ENCODE data around the gene DYNC2I2. TPM values are rescaled to one million over a fixed set of nuclear protein-coding genes. Genes with fewer than 3 reads are reported as not detected.
A peak's percentile ranks its signal among the peaks of the same experiment; 100 is the strongest.
"Not testable (repeated sequence)": the region's sequence is repeated elsewhere in the genome, so short reads cannot be mapped to it uniquely, and the experiment has no call there.

DYNC2I2 gene
- total RNA-seq, 1 donor from 2014 or later: 56.1 TPM

DNA sequence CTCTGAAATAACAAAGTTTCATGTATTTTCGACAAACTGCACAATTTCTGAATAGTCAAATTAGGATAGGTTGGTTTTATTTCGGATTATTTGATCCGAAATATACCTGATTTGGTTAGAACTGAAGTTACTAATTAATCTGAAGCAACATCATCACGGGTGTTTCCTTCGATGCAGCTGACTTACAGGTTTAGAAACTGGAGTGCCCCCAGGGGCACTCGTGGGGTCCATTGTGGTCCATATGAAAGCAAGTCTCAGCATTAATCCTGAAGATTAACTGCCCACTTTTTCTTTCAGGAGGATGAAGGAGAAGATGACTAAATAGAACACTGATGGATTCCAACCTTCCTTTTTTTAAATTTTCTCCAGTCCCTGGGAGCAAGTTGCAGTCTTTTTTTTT, 37.7 kb upstream of the DYNC2I2 start:
- TF ChIP-seq, protein P1, sequence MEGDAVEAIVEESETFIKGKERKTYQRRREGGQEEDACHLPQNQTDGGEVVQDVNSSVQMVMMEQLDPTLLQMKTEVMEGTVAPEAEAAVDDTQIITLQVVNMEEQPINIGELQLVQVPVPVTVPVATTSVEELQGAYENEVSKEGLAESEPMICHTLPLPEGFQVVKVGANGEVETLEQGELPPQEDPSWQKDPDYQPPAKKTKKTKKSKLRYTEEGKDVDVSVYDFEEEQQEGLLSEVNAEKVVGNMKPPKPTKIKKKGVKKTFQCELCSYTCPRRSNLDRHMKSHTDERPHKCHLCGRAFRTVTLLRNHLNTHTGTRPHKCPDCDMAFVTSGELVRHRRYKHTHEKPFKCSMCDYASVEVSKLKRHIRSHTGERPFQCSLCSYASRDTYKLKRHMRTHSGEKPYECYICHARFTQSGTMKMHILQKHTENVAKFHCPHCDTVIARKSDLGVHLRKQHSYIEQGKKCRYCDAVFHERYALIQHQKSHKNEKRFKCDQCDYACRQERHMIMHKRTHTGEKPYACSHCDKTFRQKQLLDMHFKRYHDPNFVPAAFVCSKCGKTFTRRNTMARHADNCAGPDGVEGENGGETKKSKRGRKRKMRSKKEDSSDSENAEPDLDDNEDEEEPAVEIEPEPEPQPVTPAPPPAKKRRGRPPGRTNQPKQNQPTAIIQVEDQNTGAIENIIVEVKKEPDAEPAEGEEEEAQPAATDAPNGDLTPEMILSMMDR (IDR thresholded peaks at IDR 0.05; ENCODE audit: insufficient read depth, low read length, poor library complexity, severe bottlenecking): no peak
- no peak overlapping the region for H3K4me3 ChIP-seq (ENCODE audit: low read depth, low read length)
- no peak for DNase-seq (ENCODE audit: low read depth)
- peaks cover 1% of the 10 kb centered on the region for H3K36me3 ChIP-seq (ENCODE audit: control insufficient read depth, insufficient read depth, low read length)
- H3K27me3 ChIP-seq (ENCODE audit: control insufficient read depth, insufficient read depth, low read length): no peaks in the 10 kb centered on the region

DNA sequence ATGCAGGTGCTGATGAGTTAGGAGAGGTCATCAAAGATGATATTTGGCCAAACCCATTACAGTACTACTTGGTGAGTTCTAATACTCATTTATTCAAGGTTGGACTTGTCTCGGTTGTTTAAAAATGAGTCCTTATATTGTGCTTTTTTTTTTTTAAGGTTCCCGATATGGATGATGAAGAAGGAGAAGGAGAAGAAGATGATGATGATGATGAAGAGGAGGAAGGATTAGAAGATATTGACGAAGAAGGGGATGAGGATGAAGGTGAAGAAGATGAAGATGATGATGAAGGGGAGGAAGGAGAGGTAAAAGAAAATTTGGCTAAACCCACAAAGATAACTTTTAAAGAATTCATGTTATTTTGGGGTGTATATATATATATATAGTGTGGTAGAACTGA, 37.1 kb upstream of the DYNC2I2 start:
- H3K27me3 ChIP-seq (ENCODE audit: control insufficient read depth, insufficient read depth, low read length); DNase-seq (ENCODE audit: low read depth); H3K4me3 ChIP-seq (ENCODE audit: low read depth, low read length); H3K36me3 ChIP-seq (ENCODE audit: control insufficient read depth, insufficient read depth, low read length): not testable (repeated sequence)

DNA sequence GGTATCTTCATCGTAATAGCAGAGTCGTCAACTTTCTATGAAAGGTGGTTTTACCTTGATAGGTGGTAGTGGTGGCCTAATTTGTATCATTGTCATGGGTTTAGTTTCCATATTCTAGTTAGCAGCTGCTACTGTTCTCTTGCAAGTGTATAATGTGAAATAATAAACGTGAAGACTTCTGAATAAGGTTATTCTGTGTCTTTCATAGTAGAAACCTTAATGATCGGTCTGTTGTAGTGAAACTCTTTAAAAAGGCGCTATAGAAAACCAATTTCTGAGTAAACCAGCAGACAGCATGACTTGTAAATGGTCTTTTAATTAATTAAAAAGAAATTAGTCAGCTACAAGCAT, 34.0 kb upstream of the DYNC2I2 start:
- Histone ChIP-seq H3K27me3 (ENCODE audit: control insufficient read depth, insufficient read depth, low read length) (no peaks in the 10 kb centered on the region), H3K36me3 (ENCODE audit: control insufficient read depth, insufficient read depth, low read length) (peaks cover 1% of the 10 kb centered on the region), H3K4me3 (ENCODE audit: low read depth, low read length) (peak overlapping the region; percentile 95)
- TF ChIP-seq, protein P1 (IDR thresholded peaks at IDR 0.05; ENCODE audit: insufficient read depth, low read length, poor library complexity, severe bottlenecking): no peak
- no peak for DNase-seq (ENCODE audit: low read depth)

DNA sequence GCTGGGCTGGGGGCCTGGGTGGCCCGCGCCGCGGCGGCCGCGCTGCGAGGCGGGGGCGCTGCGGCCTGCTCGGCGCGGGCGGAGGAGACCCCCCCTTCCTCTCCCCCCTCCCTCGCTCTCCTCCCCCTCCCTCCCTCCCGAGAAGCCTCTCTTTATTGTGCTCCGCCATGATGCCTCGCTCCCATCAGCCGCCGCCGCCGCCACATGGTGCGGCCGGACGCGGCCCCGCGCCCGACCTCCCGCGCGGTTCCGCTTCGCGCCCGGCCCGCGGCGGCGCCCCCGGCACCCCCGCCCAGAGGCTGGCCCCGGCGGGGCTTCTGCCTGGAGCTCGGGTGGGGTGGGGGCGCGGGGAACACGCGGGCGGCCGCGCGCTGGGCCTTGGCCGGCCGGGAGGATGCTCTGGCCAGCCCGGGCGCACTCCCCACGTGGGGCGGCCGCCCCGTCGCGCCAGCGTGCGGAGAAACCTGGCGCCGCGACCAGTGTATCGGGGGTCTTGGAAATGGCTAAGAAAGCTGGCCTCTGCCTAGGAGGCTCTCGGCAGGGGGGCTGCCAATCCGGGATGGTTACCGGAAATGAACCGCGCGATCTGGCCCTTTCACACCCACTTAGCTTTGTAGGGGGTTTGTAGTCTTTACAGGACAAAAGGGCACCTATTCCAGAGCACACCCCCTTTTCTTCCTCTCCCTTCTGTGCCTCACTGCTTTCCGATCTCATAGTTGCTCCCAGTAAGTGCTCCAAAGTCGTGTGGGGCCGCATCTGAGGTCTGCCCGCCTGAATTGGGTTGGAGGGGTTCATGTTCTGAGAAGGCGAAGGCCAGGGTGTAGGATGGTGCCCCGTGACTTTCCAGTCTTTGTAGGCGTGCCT, 33.4 kb upstream of the DYNC2I2 start:
- peak overlapping the region; percentile 95 for H3K4me3 ChIP-seq (ENCODE audit: low read depth, low read length)
- no peaks in the 10 kb centered on the region for H3K27me3 ChIP-seq (ENCODE audit: control insufficient read depth, insufficient read depth, low read length)
- H3K36me3 ChIP-seq (ENCODE audit: control insufficient read depth, insufficient read depth, low read length): peaks cover 1% of the 10 kb centered on the region
- TF ChIP-seq, protein P1 (IDR thresholded peaks at IDR 0.05; ENCODE audit: insufficient read depth, low read length, poor library complexity, severe bottlenecking): no peak
- DNase-seq (ENCODE audit: low read depth): no peak

DNA sequence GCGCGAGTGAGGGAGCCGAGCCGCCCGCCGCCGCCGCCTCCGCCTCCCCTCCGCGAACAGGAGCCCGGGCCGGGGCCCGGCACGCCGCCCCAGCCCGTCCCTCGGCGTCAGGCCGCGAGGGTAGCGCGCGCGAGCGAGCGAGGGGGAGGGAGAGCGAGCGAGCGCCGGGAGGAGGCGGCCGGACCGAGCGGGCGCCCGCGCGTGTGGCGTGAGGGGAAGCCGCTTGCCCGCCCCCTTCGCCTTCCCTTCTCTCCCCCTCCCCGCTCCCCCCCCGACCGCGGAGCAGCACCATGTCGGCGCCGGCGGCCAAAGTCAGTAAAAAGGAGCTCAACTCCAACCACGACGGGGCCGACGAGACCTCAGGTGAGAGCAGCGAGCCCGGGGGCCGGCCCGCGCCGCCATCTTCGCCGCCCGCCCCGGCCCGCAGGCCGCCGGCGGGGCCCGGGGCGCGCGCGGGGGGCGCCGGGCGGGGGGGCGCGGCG, 32.7 kb upstream of the DYNC2I2 start:
- Histone ChIP-seq H3K27me3 (ENCODE audit: control insufficient read depth, insufficient read depth, low read length) (no peaks in the 10 kb centered on the region), H3K4me3 (ENCODE audit: low read depth, low read length) (peak overlapping the region; percentile 95), H3K36me3 (ENCODE audit: control insufficient read depth, insufficient read depth, low read length) (peaks cover 1% of the 10 kb centered on the region)
- DNase-seq (ENCODE audit: low read depth): no peak
- TF ChIP-seq, protein P1 (IDR thresholded peaks at IDR 0.05; ENCODE audit: insufficient read depth, low read length, poor library complexity, severe bottlenecking): no peak

DNA sequence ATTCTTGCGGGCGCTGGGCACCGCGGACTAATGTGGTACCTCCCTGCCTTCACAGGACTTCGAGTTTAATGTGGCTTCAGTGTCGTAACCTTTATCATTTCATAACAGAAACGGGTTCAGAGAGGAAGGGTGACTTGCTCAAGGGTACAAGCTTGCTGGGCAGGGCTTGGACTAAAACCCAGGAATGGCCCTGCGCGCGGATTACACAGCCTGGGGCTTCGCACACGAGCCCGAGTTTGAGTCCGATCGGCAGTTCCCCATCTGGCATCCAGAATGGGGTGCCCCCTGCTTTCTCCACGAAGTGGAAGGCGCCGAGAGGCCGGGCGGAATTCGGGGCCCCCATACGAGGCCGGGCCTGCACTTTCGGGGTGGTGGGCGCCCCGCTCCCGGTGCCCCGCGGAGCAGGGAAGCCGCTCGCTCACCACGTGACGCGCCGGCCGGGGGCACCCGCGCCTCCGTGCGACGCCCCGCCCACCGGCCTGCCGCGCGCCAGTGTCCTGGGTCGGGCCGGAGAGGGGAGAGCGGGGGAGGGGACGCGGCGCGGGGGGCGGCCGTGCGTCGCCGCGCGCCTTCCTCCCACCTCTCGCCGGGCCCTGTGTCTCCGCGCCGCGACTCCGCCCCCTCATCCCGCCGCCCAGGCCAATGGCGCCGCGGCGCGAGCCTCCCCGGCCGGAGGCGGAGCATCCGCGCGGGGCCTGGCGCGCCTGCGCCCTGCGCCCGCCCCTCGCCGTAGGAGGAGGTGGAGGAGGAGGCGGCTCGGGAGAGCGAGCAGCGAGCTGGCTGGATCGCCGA, 32.0 kb upstream of the DYNC2I2 start, which contains the start of gene SET:
TSS of gene SET (plus strand) at position 722 of the 792 bp plus-strand sequence. CDS start 361 bp downstream, outside the sequence.
- no peaks in the 10 kb centered on the region for H3K27me3 ChIP-seq (ENCODE audit: control insufficient read depth, insufficient read depth, low read length)
- H3K4me3 ChIP-seq (ENCODE audit: low read depth, low read length): peak within 1 kb of the TSS; percentile 95
- TF ChIP-seq, protein P1 (IDR thresholded peaks at IDR 0.05; ENCODE audit: insufficient read depth, low read length, poor library complexity, severe bottlenecking): no peak
- peak; percentile 53 for DNase-seq (ENCODE audit: low read depth)
- peaks cover 1% of the 10 kb centered on the region for H3K36me3 ChIP-seq (ENCODE audit: control insufficient read depth, insufficient read depth, low read length)

Data from kidney epithelial cell (primary cell).